IMR-90 (cell line): ENCODE results near the gene KRT7. TPM values are rescaled to one million over a fixed set of nuclear protein-coding genes. Genes with fewer than 3 reads are reported as not detected.
A peak's percentile ranks its signal among the peaks of the same experiment; 100 is the strongest.

Source experiments
- ATAC-seq: fragments of 200-7000 bp; cut with Tn5 transposase; 2 replicates; pipeline ENCODE4 v1.9.1; 2020; ENCODE audit warnings: low read depth, mild to moderate bottlenecking, moderate library complexity
- BruUV-seq: library from RNA; stranded (reverse); fragments of 400-500 nt; replicated peaks from 2 replicates; lab custom pipeline; 2021; lab: Mats Ljungman, UMichigan
- CTCF ChIA-PET: fragments of 300-600 bp; formaldehyde crosslinking; extraction: SDS; loops from one replicate; lab custom pipeline; 2021; ENCODE audit warnings: antibody characterized with exemption; lab: Yijun Ruan, JAX
- POLR2A ChIA-PET: fragments of 300-600 bp; sonication (Branson Sonifier 250); formaldehyde crosslinking; loops from one replicate; lab custom pipeline; 2022; ENCODE audit warnings: antibody characterized with exemption; ENCODE audit not compliant: unreplicated experiment; lab: Charles Lee
- DNase-seq: peaks from one replicate; pipeline ENCODE4 v3.0.0; 2013
- H2AFZ ChIP-seq: replicated peaks from 2 replicates; pipeline ENCODE3; 2013; ENCODE audit warnings: low read length, mild to moderate bottlenecking; ENCODE audit not compliant: poor library complexity
- H2AK5ac ChIP-seq: 2 replicates; pipeline ENCODE4 v1.6.1; 2013; ENCODE audit warnings: low read depth, low read length, inconsistent platforms
- H2AK9ac ChIP-seq: replicated peaks from 2 replicates; pipeline ENCODE3; 2013; ENCODE audit warnings: mild to moderate bottlenecking, low read depth, low read length, moderate library complexity; ENCODE audit not compliant: poor library complexity
- H2BK120ac ChIP-seq: 2 replicates; pipeline ENCODE4 v1.6.1; 2013; ENCODE audit warnings: low read depth, low read length, inconsistent platforms
- H2BK15ac ChIP-seq: 3 replicates; pipeline ENCODE4 v1.6.1; 2013; ENCODE audit warnings: low read depth, low read length, inconsistent platforms
- H2BK20ac ChIP-seq: 2 replicates; pipeline ENCODE4 v1.6.1; 2013; ENCODE audit warnings: low read depth, mild to moderate bottlenecking, inconsistent platforms, low read length, moderate library complexity
- H2BK5ac ChIP-seq: 2 replicates; pipeline ENCODE4 v1.6.1; 2013; ENCODE audit warnings: mild to moderate bottlenecking, low read depth, low read length, inconsistent platforms; ENCODE audit not compliant: poor library complexity, severe bottlenecking
- H3K14ac ChIP-seq: replicated peaks from 2 replicates; pipeline ENCODE4 v1.6.1; 2013; ENCODE audit warnings: low read depth, low read length, inconsistent platforms
- H3K18ac ChIP-seq: 2 replicates; pipeline ENCODE4 v1.6.1; 2013; ENCODE audit warnings: low read depth, low read length, control low read depth
- H3K23ac ChIP-seq: 2 replicates; pipeline ENCODE4 v1.6.1; 2013; ENCODE audit warnings: low read depth, low read length, inconsistent platforms
- H3K27ac ChIP-seq: 2 replicates; pipeline ENCODE4 v1.5.1; 2013; ENCODE audit warnings: mild to moderate bottlenecking, control low read depth, low read length; ENCODE audit not compliant: insufficient read depth
- H3K27me3 ChIP-seq: 2 replicates; pipeline ENCODE4 v1.6.1; 2013; ENCODE audit warnings: low read length; ENCODE audit not compliant: control insufficient read depth, insufficient read depth
- H3K36me3 ChIP-seq: 2 replicates; pipeline ENCODE4 v1.6.1; 2013; ENCODE audit warnings: low read length, mixed read lengths; ENCODE audit not compliant: control insufficient read depth, insufficient read depth
- H3K4ac ChIP-seq: 2 replicates; pipeline ENCODE4 v1.6.1; 2013; ENCODE audit warnings: low read depth, low read length, inconsistent platforms
- H3K4me1 ChIP-seq: 2 replicates; pipeline ENCODE4 v1.6.1; 2013; ENCODE audit warnings: low read length, mixed read lengths; ENCODE audit not compliant: control insufficient read depth, insufficient read depth
- H3K4me2 ChIP-seq: 2 replicates; pipeline ENCODE4 v1.6.1; 2013; ENCODE audit warnings: low read depth, mild to moderate bottlenecking, control low read depth, low read length, moderate library complexity
- H3K4me3 ChIP-seq: 2 replicates; pipeline ENCODE4 v1.5.1; 2013; ENCODE audit warnings: low read depth, mild to moderate bottlenecking, control low read depth, low read length, moderate library complexity; ENCODE audit not compliant: insufficient read depth
- H3K56ac ChIP-seq: 2 replicates; pipeline ENCODE4 v1.6.1; 2013; ENCODE audit warnings: low read length, inconsistent platforms; ENCODE audit not compliant: insufficient read depth; ENCODE audit errors: extremely low read depth
- H3K79me1 ChIP-seq, 2 experiments: 2 replicates each; pipeline ENCODE4 v1.6.1; 2013; ENCODE audit warnings: low read length in 2 of 2, inconsistent platforms in 1 of 2, low read depth in 1 of 2
- H3K9ac ChIP-seq: 2 replicates; pipeline ENCODE4 v1.6.1; 2013; ENCODE audit warnings: low read depth, low read length, control low read depth
- H3K9me1 ChIP-seq: 2 replicates; pipeline ENCODE4 v1.6.1; 2013; ENCODE audit warnings: low read length, inconsistent platforms; ENCODE audit not compliant: insufficient read depth
- H3K9me3 ChIP-seq: 2 replicates; pipeline ENCODE4 v1.6.1; 2013; ENCODE audit warnings: low read length; ENCODE audit not compliant: control insufficient read depth, insufficient read depth
- H4K20me1 ChIP-seq: 2 replicates; pipeline ENCODE4 v1.6.1; 2013; ENCODE audit warnings: low read length, inconsistent platforms; ENCODE audit not compliant: insufficient read depth
- H4K5ac ChIP-seq: 2 replicates; pipeline ENCODE4 v1.6.1; 2013; ENCODE audit warnings: mild to moderate bottlenecking, low read depth, low read length, control low read depth
- H4K8ac ChIP-seq, 2 experiments: 2 replicates each; pipeline ENCODE4 v1.6.1; 2013; ENCODE audit warnings: low read depth in 2 of 2, low read length in 2 of 2, control low read depth in 1 of 2, inconsistent platforms in 1 of 2
- H4K91ac ChIP-seq: 2 replicates; pipeline ENCODE4 v1.6.1; 2013; ENCODE audit warnings: low read depth, low read length, inconsistent platforms; ENCODE audit not compliant: insufficient read depth
- BHLHE40 ChIP-seq: fragments of 150-350 bp; IDR thresholded peaks from 2 replicates; pipeline ENCODE4 v1.6.1; 2016; ENCODE audit warnings: mild to moderate bottlenecking, low read depth, low read length
- CEBPB ChIP-seq: IDR thresholded peaks from 2 replicates; pipeline ENCODE4 v1.6.1; 2012; ENCODE audit warnings: low read depth, low read length, improper control_type of control experiment
- CHD1 ChIP-seq: IDR thresholded peaks from 2 replicates; pipeline ENCODE4 v1.6.1; 2012; ENCODE audit warnings: low read depth, low read length, improper control_type of control experiment
- MAZ ChIP-seq: IDR thresholded peaks from 2 replicates; pipeline ENCODE4 v1.6.1; 2012; ENCODE audit warnings: low read depth, mild to moderate bottlenecking, low read length, improper control_type of control experiment, moderate library complexity, borderline replicate concordance
- MXI1 ChIP-seq: IDR thresholded peaks from 2 replicates; pipeline ENCODE4 v1.6.1; 2012; ENCODE audit warnings: low read depth, mild to moderate bottlenecking, low read length, moderate library complexity, borderline replicate concordance
- RAD21 ChIP-seq: IDR thresholded peaks from 2 replicates; pipeline ENCODE4 v1.6.1; 2012; ENCODE audit warnings: low read length, improper control_type of control experiment
- WGBS, 2 experiments: methylation state at CpG; one replicate each; pipeline versions ENCODE4 v1.1.5 to v1.1.7; 2013; ENCODE audit warnings: missing lambda C conversion rate in 2 of 2; ENCODE audit not compliant: insufficient read length in 1 of 2; ENCODE audit errors: extremely low coverage in 2 of 2; 5-methylcytosine and 5-hydroxymethylcytosine counted together
- dilution Hi-C: fragments of 300-500 bp; cut with HindIII; formaldehyde crosslinking; loops from one replicate; pipeline ENCODE4 v1.14.3; 2018; ENCODE audit warnings: low sequenced_read_pairs; ENCODE audit not compliant: unreplicated experiment
- in situ Hi-C: fragments of 300-500 bp; cut with MboI; formaldehyde crosslinking; loops from 3 replicates; pipeline ENCODE4 v1.14.3; 2019; ENCODE audit warnings: low sequenced_read_pairs, inconsistent platforms, mixed read lengths
- intact Hi-C: fragments of 100-400 bp; cut with micrococcal nuclease; formaldehyde crosslinking; loops from 2 replicates; pipeline ENCODE4 v1.10.0; 2022
- polyA plus RNA-seq, 3 experiments: library from polyadenylated mRNA; depleted of rRNA; stranded (reverse); fragments of >200 nt; gene quantifications; 2 replicates each; pipeline ENCODE4 v1.2.3, GENCODE V29; 2012; ENCODE audit warnings: low replicate concordance in 1 of 3
- total RNA-seq: library from RNA; depleted of rRNA; stranded (reverse); fragments of >200 nt; gene quantifications from 2 replicates; pipeline ENCODE4 v1.2.3, GENCODE V29; 2012
- TF ChIP-seq, protein P1 (sequence below): conservative IDR thresholded peaks from 2 replicates; pipeline ENCODE4 v1.5.1; 2012; ENCODE audit warnings: mild to moderate bottlenecking, low read depth, low read length, improper control_type of control experiment

Gene KRT7
- total and polyA plus RNA-seq, 2 of the 4 experiments (the other 2 are of a cell fraction) = 0.54 to 1.7 TPM

DNA sequence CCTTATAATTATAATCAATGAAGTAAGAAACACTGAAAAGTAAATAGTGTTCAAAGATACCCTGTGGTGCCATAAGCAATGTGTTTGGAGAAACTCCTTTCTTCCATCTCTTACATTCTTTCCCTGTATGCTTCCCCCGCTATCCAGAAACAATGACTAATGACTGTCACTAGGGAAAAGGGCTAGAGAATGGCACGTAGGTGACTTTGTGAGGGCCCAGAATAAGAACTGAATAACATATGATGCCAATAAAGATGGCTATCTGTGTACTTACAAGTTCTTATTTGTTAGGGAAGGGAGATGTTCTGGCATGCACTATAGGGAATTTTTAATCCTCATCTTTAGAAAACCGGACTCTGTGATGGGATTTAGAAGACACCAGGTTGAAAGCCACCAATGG is 4.7 kb upstream of the KRT7 start:
- BruUV-seq = no TSS peak
- Histone ChIP-seq H3K4ac (peak overlapping the region; percentile 99), H3K9ac (no peak overlapping the region), H2BK120ac (peak overlapping the region; percentile 100), H3K4me3 (no peak overlapping the region), H3K23ac (no peak overlapping the region), H3K27ac (no peak overlapping the region), H3K14ac (peak overlapping the region; percentile 81), H3K4me2 (no peak overlapping the region), H3K9me1 (peaks cover 30% of the 10 kb centered on the region), H2AK9ac (no peak overlapping the region), H4K91ac (peak overlapping the region; percentile 98), H3K18ac (peak overlapping the region; percentile 28; the same call in 1 of the 2 replicates), H4K5ac (no peak overlapping the region), H3K56ac (no peak overlapping the region), H3K36me3 (no peaks in the 10 kb centered on the region), H3K27me3 (no peaks in the 10 kb centered on the region), H3K9me3 (peaks cover 2% of the 10 kb centered on the region), H4K20me1 (no peaks in the 10 kb centered on the region), H2BK5ac (peak overlapping the region; percentile 41), H2BK20ac (peak overlapping the region; percentile 100), H2AK5ac (peak overlapping the region; percentile 94; the same call in 1 of the 2 replicates), H4K8ac (peak overlapping the region in 1 of 2 experiments; percentile 44; a peak in 2 of 4 replicates), H2AFZ (no peak overlapping the region), H3K4me1 (peaks cover 24% of the 10 kb centered on the region), H2BK15ac (peak overlapping the region; percentile 89), H3K79me1 (peaks cover 0 to 17% of the 10 kb centered on the region in 2 experiments; a peak in 2 of 4 replicates)
- intact Hi-C loops = no loop called here
- dilution Hi-C loops = no loop called here
- in situ Hi-C loops = no loop called here
- DNase-seq (no peak), ATAC-seq (no peak)
- ChIA-PET CTCF (no interaction called here), POLR2A (no interaction called here)
- no peak for TF ChIP-seq CHD1
- TF ChIP-seq MAZ = no peak
- TF ChIP-seq RAD21 = no peak
- TF ChIP-seq MXI1 = no peak
- TF ChIP-seq CEBPB = no peak
- TF ChIP-seq, protein P1, sequence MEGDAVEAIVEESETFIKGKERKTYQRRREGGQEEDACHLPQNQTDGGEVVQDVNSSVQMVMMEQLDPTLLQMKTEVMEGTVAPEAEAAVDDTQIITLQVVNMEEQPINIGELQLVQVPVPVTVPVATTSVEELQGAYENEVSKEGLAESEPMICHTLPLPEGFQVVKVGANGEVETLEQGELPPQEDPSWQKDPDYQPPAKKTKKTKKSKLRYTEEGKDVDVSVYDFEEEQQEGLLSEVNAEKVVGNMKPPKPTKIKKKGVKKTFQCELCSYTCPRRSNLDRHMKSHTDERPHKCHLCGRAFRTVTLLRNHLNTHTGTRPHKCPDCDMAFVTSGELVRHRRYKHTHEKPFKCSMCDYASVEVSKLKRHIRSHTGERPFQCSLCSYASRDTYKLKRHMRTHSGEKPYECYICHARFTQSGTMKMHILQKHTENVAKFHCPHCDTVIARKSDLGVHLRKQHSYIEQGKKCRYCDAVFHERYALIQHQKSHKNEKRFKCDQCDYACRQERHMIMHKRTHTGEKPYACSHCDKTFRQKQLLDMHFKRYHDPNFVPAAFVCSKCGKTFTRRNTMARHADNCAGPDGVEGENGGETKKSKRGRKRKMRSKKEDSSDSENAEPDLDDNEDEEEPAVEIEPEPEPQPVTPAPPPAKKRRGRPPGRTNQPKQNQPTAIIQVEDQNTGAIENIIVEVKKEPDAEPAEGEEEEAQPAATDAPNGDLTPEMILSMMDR = no peak
- no peak for TF ChIP-seq BHLHE40
- 100% methylated on average over 1 of the region's 3 CpGs; no CpG with 5 or more reads in 1 of the 2 experiments for WGBS, 2 experiments
